PFSK-1 (cell line): ENCODE data around the gene ACTN1.

ENCODE experiments used
- FOXP2 ChIP-seq: optimal IDR thresholded peaks from 2 replicates; pipeline ENCODE3; 2011; ENCODE audit warnings: borderline replicate concordance, control low read depth, inconsistent platforms; ENCODE audit not compliant: insufficient read depth; ENCODE audit errors: extremely low read length, extremely low read depth
- POLR2AphosphoS5 ChIP-seq: IDR thresholded peaks from 2 replicates; pipeline ENCODE4 v1.6.1; 2012; ENCODE audit warnings: low read depth, mild to moderate bottlenecking, control low read depth, low read length, moderate library complexity
- SIN3A ChIP-seq: IDR thresholded peaks from 2 replicates; pipeline ENCODE4 v1.6.1; 2012; ENCODE audit warnings: mild to moderate bottlenecking, low read length, moderate library complexity, borderline replicate concordance; ENCODE audit not compliant: insufficient read depth
- TAF1 ChIP-seq: IDR thresholded peaks from 2 replicates; pipeline ENCODE4 v1.6.1; 2012; ENCODE audit warnings: low read length, control low read depth, borderline replicate concordance; ENCODE audit not compliant: insufficient read depth
- TF ChIP-seq, protein P1 (sequence below), 2 experiments: IDR thresholded peaks; 2 replicates each; pipeline versions ENCODE4 v1.6.1 to v1.8.0; 2011 to 2012; ENCODE audit warnings: low read depth in 2 of 2, low read length in 2 of 2, control low read depth in 1 of 2, inconsistent platforms in 1 of 2, mild to moderate bottlenecking in 1 of 2, moderate library complexity in 1 of 2; ENCODE audit not compliant: insufficient read depth in 1 of 2

Gene ACTN1

DNA sequence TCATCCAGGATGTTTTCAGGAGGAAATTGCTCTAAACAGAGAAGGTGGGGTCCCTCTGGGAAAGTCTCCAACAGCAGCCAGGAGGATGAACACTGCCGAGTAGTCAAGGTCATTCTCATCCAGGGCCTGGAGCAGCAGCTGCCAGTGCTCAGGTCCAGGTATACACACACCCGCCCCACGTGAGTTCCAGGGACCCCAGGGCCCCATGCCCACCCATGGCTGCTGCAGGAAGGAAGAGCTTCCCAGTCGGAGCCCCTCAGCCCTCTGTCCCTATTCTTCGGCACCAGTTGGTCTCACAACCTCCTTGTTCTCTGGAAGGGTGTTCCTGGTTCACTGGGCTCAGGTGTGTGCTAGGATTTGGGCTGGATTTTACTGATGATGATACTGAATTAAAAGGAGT lies 72.7 kb downstream of the ACTN1 start:
- TF ChIP-seq FOXP2 (no peak), POLR2AphosphoS5 (no peak), SIN3A (no peak), TAF1 (no peak)
- TF ChIP-seq, protein P1, sequence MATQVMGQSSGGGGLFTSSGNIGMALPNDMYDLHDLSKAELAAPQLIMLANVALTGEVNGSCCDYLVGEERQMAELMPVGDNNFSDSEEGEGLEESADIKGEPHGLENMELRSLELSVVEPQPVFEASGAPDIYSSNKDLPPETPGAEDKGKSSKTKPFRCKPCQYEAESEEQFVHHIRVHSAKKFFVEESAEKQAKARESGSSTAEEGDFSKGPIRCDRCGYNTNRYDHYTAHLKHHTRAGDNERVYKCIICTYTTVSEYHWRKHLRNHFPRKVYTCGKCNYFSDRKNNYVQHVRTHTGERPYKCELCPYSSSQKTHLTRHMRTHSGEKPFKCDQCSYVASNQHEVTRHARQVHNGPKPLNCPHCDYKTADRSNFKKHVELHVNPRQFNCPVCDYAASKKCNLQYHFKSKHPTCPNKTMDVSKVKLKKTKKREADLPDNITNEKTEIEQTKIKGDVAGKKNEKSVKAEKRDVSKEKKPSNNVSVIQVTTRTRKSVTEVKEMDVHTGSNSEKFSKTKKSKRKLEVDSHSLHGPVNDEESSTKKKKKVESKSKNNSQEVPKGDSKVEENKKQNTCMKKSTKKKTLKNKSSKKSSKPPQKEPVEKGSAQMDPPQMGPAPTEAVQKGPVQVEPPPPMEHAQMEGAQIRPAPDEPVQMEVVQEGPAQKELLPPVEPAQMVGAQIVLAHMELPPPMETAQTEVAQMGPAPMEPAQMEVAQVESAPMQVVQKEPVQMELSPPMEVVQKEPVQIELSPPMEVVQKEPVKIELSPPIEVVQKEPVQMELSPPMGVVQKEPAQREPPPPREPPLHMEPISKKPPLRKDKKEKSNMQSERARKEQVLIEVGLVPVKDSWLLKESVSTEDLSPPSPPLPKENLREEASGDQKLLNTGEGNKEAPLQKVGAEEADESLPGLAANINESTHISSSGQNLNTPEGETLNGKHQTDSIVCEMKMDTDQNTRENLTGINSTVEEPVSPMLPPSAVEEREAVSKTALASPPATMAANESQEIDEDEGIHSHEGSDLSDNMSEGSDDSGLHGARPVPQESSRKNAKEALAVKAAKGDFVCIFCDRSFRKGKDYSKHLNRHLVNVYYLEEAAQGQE (IDR thresholded peaks at IDR 0.05; ENCODE audit: insufficient read depth in 1 of 2, low read depth in 2 of 2, low read length in 2 of 2): no peak

DNA sequence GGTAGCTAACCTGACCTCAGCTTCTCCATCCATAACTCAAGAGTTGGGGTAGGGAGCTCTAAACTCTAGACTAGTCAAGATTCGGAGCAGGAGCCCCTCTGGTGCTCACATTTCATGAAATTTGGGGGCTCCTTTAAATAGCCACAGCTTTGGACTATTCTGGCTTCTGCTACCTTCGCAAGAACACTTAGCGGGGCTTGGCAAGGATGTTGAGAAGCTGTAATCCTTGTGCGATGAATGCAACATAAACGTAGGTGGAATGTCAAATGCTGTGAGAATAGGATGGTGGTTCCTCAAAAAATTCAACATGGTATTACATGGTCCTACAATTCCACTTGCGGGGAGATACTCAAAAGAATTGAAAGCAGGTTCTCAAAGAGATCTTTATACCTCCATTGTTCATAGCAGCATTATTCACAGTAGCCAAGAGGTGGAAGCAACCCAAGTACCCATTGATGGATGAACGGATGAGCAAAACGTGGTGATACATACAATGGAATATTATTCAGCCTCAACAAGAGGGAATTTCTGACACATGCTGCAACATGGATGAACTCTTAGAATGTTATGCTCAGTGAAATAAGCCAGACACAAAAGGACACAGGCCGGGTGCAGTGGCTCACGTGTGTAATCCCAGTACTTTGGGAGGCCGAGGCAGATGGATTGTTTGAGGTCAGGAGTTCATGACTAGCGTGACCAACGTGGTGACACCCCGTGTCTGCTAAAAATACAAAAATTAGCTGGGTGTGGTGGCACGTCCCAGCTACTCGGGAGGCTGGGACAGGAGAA lies 73.8 kb downstream of the ACTN1 start:
- TF ChIP-seq SIN3A: no peak
- no peak for TF ChIP-seq POLR2AphosphoS5
- no peak for TF ChIP-seq FOXP2
- TF ChIP-seq TAF1: no peak
- TF ChIP-seq, protein P1 (IDR thresholded peaks at IDR 0.05; ENCODE audit: insufficient read depth in 1 of 2, low read depth in 2 of 2, low read length in 2 of 2): no peak

- TF ChIP-seq, protein P1 (IDR thresholded peaks at IDR 0.05; ENCODE audit: insufficient read depth in 1 of 2, low read depth in 2 of 2, low read length in 2 of 2): no peak
- TF ChIP-seq FOXP2 (no peak), TAF1 (no peak), POLR2AphosphoS5 (no peak), SIN3A (no peak)
These were observed 76.7 kb downstream of the ACTN1 start for GRCh38 chr14:68902357-68902756.

DNA sequence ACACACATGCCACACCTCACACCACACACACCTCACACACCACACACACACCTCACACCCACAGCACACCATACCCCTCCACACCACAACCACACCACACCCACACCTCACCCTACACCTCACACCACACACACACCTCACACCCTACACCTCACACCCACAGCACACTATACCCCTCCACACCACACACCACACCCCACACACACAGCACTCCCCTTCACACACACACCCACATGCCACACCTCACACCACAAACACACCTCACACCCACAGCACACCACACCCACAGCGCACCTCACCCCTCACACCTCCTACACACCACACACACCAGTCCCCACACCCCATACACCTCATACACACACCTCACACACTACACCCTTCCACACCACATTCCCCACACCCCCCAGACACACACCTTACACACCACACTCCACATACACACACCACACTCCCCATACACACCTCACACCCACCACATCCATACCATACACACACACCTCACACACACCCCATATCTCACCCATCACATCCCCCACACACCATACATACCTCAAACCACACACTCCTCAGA lies 80.0 kb downstream of the ACTN1 start:
- TF ChIP-seq, protein P1 (IDR thresholded peaks at IDR 0.05; ENCODE audit: insufficient read depth in 1 of 2, low read depth in 2 of 2, low read length in 2 of 2): no peak
- TF ChIP-seq SIN3A (no peak), FOXP2 (no peak), TAF1 (no peak), POLR2AphosphoS5 (no peak)
